Suprapubic skin (tissue), 4 donors: ENCODE results near the gene POLR3E.

Experiments used
- POLR2A ChIP-seq, 2 donors: fragments of 450-650 bp; IDR thresholded peaks; one replicate each; pipeline ENCODE4 v1.6.1; 2017; ENCODE audit warnings: antibody characterized with exemption in 2 of 2, mild to moderate bottlenecking in 2 of 2, moderate library complexity in 2 of 2
- POLR2AphosphoS5 ChIP-seq, 3 donors: sonication (generic); formaldehyde crosslinking; IDR thresholded peaks; one replicate each; pipeline ENCODE4 v1.6.1; 2017; ENCODE audit warnings: antibody characterized with exemption in 3 of 3
- TF ChIP-seq, protein P1 (sequence below), 2 donors: fragments of 200-600 bp in 1 of 2; fragments of 450-650 bp in 1 of 2; sonication (generic) in 1 of 2; IDR thresholded peaks; one replicate each; pipeline ENCODE4 v1.5.1; 2016 to 2019; ENCODE audit warnings: antibody characterized with exemption in 2 of 2, mild to moderate bottlenecking in 1 of 2, moderate library complexity in 1 of 2

DNA sequence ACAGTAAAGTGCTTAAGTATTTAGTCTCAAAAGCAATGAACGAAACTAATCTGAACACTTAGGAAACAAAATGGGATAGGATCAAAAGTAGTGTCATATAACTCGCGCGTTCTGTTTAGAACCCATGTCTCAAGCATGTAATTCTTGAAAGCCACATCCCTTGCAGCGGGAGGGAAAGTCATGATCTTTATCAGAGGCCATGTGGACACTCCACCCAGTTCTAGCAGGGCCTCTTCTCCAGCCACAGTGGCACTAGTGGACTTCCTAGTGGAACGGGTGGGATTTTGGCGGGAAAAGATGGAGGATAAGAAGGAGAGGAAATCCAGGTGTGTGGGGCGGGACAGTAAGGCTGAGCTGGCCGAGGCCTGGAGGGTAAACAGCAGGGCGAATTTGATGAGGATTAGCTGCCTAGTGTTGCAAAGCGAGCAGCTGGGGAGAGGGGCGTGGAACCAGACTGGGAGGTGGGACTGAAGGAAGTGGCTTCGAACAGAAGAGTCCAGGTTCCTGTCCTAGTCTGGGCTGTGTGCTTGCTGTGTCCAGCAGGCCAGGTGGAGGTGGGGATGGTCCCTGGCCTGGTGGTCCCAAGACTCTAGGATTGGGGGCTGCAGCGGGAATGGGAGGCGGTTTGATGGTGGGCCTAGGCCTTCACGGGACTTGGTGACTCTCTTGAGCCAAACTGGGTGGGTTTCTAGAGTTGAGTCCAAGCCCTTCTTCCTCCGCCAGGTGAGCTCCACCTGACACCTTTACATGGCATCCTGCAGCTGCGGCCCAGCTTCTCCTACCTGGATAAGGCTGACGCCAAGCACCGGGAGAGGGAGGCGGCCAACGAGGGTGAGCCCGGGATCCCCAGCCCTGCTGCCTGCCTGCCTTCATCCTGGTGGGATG is 15.9 kb downstream of the POLR3E start:
- TF ChIP-seq, protein P1, sequence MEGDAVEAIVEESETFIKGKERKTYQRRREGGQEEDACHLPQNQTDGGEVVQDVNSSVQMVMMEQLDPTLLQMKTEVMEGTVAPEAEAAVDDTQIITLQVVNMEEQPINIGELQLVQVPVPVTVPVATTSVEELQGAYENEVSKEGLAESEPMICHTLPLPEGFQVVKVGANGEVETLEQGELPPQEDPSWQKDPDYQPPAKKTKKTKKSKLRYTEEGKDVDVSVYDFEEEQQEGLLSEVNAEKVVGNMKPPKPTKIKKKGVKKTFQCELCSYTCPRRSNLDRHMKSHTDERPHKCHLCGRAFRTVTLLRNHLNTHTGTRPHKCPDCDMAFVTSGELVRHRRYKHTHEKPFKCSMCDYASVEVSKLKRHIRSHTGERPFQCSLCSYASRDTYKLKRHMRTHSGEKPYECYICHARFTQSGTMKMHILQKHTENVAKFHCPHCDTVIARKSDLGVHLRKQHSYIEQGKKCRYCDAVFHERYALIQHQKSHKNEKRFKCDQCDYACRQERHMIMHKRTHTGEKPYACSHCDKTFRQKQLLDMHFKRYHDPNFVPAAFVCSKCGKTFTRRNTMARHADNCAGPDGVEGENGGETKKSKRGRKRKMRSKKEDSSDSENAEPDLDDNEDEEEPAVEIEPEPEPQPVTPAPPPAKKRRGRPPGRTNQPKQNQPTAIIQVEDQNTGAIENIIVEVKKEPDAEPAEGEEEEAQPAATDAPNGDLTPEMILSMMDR (IDR thresholded peaks at IDR 0.05) = no peak
- TF ChIP-seq POLR2A (IDR thresholded peaks at IDR 0.05) (no peak), POLR2AphosphoS5 (IDR thresholded peaks at IDR 0.05) (no peak)
